Esophagus (tissue), 2 donors: ENCODE measurements around the gene MAN1A1. TPM values are rescaled to one million over a fixed set of nuclear protein-coding genes. Genes with fewer than 3 reads are reported as not detected.
A peak's percentile ranks its signal among the peaks of the same experiment; 100 is the strongest.
"Not testable (repeated sequence)": the region's sequence is repeated elsewhere in the genome, so short reads cannot be mapped to it uniquely, and the experiment has no call there.

ENCODE experiments used
- H3K27ac ChIP-seq, 2 donors: one replicate each; pipeline ENCODE4 v1.5.1; 2013; ENCODE audit warnings: low read depth in 2 of 2, mild to moderate bottlenecking in 2 of 2, inconsistent platforms in 1 of 2, low read length in 1 of 2, moderate library complexity in 1 of 2
- H3K27me3 ChIP-seq, 2 donors: one replicate each; pipeline ENCODE4 v1.6.1; 2013; ENCODE audit warnings: low read length in 2 of 2, control low read depth in 1 of 2, mild to moderate bottlenecking in 1 of 2; ENCODE audit not compliant: insufficient read depth in 2 of 2, control insufficient read depth in 1 of 2
- H3K36me3 ChIP-seq, 2 donors: one replicate each; pipeline ENCODE4 v1.6.1; 2013; ENCODE audit warnings: low read length in 1 of 2; ENCODE audit not compliant: control insufficient read depth in 2 of 2, insufficient read depth in 2 of 2
- H3K4me1 ChIP-seq, 2 donors: one replicate each; pipeline ENCODE4 v1.6.1; 2013; ENCODE audit warnings: low read length in 1 of 2; ENCODE audit not compliant: control insufficient read depth in 2 of 2, insufficient read depth in 2 of 2
- H3K4me3 ChIP-seq, 2 donors: one replicate each; pipeline ENCODE4 v1.5.1; 2013; ENCODE audit warnings: low read length in 2 of 2, mild to moderate bottlenecking in 2 of 2, low read depth in 1 of 2, moderate library complexity in 1 of 2
- H3K9me3 ChIP-seq, 2 donors: one replicate each; pipeline ENCODE4 v1.6.1; 2013; ENCODE audit warnings: mild to moderate bottlenecking in 2 of 2, low read depth in 1 of 2, low read length in 1 of 2, moderate library complexity in 1 of 2; ENCODE audit not compliant: control insufficient read depth in 2 of 2, insufficient read depth in 1 of 2
- WGBS, 2 donors: extraction: QIAGEN DNeasy Blood & Tissue Kit; methylation state at CpG; one replicate each; pipeline ENCODE4 v1.1.7; 2013; 5-methylcytosine and 5-hydroxymethylcytosine counted together
- polyA plus RNA-seq, 2 donors: library from polyadenylated mRNA; stranded (reverse); fragments of 200-250 nt; gene quantifications; one replicate each; pipeline ENCODE4 v1.2.3, GENCODE V29; 2013
- donor health status: healthy with polysubstance abuse.
- donor health status: Bipolar disorder and iron deficiency.

Gene MAN1A1
- 1 to 10 TPM; 2.0 to 5.3 TPM for polyA plus RNA-seq

GRCh38 chr6:119349361-119350201 lies at the start of gene MAN1A1:
MAN1A1 (minus strand) TSS chr6:119349761; CDS start chr6:119349065, 696 bp downstream.
- Histone ChIP-seq H3K4me1 (peaks cover 0 to 4% of the 10 kb centered on the region in 2 donors), H3K36me3 (no peaks in the 10 kb centered on the region), H3K4me3 (peak within 1 kb of the TSS; percentile 81 to 93), H3K9me3 (no peaks in the 10 kb centered on the region), H3K27me3 (no peaks in the 10 kb centered on the region), H3K27ac (peak within 1 kb of the TSS; percentile 87 to 92)
- WGBS, 2 donors: 1% methylated on average over 85 to 103 of the region's 103 CpGs

DNA sequence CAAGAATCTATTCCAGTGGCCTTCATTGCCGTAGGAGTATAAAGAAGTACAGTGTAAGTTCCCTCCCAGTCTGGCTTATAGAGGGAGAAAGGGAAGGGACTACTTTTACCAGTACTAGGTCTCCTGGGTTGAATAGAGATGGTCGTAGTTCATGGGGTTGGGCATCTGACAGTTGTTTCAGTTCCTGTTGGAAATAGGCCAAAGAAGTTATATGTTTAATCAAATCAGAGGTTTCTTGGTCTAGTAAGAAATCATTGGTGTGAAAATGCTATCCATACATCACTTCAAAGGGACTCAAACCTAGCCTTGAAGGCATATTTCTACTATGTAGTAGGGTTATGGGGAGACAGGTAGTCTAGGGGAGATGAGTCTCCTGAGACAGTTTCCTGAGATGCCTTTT lies 45.6 kb upstream of the MAN1A1 start:
- 80 to 87% methylated on average over 2 of the region's 2 CpGs for WGBS, 2 donors
- H3K9me3 ChIP-seq: no peaks in the 10 kb centered on the region

DNA sequence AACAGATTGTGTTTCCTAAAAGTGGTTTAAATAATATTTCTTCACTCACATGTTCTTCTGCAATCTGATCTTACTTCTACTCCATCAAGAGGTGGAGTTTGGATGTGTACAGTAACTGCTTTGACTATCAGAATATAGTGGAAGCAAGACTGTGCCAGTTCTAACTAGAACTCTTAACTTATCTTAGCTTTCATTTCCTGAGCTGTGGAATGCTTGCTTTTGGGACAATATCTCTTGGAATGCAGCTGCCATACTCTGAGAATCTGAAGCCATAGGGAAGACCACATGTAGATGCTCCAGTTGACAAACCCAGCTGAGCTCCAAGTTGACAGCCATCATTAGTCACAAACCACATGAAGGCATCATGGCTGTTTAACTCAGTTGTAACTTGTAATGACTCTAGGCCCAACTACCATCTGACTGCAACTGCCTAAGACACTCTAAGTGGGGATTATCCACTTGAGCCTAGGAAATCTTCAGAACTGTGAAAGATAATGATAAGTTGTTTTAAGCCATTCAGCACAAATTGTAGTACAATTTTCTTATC lies 40.8 kb upstream of the MAN1A1 start:
- Histone ChIP-seq H3K4me3 (no peak overlapping the region), H3K27me3 (no peaks in the 10 kb centered on the region), H3K36me3 (no peaks in the 10 kb centered on the region), H3K4me1 (no peaks in the 10 kb centered on the region), H3K9me3 (no peaks in the 10 kb centered on the region), H3K27ac (no peak overlapping the region)

More for the DNA sequence above, 45.6 kb upstream of the MAN1A1 start:
- Histone ChIP-seq H3K4me1 (no peaks in the 10 kb centered on the region), H3K4me3 (no peak overlapping the region), H3K27me3 (no peaks in the 10 kb centered on the region), H3K27ac (no peak overlapping the region), H3K36me3 (no peaks in the 10 kb centered on the region)

DNA sequence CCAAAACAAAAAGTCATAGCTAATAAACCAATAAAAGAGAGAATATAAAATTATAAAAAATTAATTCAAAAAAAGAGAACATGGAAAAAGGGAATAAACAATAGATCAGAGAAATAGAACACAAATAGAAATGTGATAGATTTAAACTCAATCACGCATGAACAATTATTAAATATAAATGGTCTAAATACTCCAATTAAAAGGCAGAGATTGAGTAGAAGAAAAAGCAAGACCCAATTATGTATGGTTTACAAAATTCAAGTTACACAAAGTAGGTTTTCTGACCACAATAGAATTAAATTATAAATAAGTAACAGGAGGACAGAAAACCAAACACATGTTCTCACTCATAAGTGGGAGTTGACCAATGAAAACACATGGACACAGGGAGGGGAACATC lies 36.4 kb upstream of the MAN1A1 start:
- no peak overlapping the region for H3K4me3 ChIP-seq
- WGBS, 2 donors: 95% methylated on average over 1 of the region's 1 CpG
- no peak overlapping the region for H3K27ac ChIP-seq
- H3K9me3 ChIP-seq: no peaks in the 10 kb centered on the region
- no peaks in the 10 kb centered on the region for H3K4me1 ChIP-seq
- no peaks in the 10 kb centered on the region for H3K36me3 ChIP-seq
- H3K27me3 ChIP-seq: no peaks in the 10 kb centered on the region

DNA sequence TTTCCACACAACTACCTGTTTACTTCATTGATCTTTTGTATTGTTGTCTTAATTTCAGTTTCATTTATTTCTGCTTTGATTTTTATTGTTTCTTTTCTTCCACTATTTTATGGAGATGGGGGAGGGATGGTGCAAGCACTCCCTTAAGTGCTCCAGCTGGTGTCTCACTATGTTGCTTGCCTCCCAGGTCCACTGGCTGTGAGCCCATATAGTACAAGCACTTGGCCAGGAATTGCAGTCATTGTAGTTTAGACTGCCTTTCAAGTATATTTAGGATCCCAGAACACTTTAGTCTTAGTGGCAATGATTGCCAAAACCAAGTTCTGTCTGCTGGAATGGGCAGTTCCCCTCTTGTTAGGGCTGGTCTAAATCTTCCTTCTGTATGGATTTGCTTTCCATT lies 34.9 kb upstream of the MAN1A1 start:
- H3K36me3 ChIP-seq: no peaks in the 10 kb centered on the region
- H3K27me3 ChIP-seq: no peaks in the 10 kb centered on the region
- no peak overlapping the region for H3K4me3 ChIP-seq
- H3K9me3 ChIP-seq: no peaks in the 10 kb centered on the region
- no peak overlapping the region for H3K27ac ChIP-seq
- H3K4me1 ChIP-seq: no peaks in the 10 kb centered on the region

DNA sequence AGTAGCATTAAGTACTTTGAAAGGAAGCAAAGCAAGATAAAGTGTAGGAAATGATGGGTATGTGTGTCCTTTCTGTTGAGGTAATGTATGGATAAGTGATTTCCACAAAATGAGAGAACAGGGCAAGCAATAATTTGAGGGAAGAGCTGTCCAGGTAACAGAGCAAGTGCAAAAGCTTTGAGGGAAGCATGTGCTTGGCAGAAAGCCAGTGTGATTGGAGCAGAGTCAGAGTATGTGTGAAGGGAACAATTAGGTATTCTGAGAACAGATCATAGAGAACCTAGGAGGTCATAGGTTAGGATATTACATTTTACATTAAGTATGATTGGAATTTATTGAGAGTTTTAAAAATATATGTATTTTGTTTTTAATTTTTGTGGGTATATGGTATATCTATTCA lies 30.2 kb upstream of the MAN1A1 start:
- H3K36me3 ChIP-seq: no peaks in the 10 kb centered on the region
- H3K9me3 ChIP-seq: no peaks in the 10 kb centered on the region
- no peak overlapping the region for H3K4me3 ChIP-seq
- no peaks in the 10 kb centered on the region for H3K27me3 ChIP-seq
- no peaks in the 10 kb centered on the region for H3K4me1 ChIP-seq
- H3K27ac ChIP-seq: no peak overlapping the region

DNA sequence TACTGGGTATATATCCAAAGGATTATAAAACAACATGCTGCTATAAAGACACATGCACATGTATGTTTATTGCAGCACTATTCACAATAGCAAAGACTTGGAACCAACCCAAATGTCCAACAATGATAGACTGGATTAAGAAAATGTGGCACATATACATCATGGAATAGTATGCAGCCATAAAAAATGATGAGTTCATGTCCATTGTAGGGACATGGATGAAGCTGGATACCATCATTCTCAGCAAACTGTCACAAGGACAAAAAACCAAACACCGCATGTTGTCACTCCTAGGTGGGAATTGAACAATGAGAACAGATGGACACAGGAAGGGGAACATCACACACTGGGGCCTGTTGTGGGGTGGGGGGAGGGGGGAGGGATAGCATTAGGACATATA lies 27.5 kb upstream of the MAN1A1 start:
- not testable (repeated sequence) for H3K27ac ChIP-seq, H3K4me1 ChIP-seq, H3K9me3 ChIP-seq, H3K27me3 ChIP-seq, H3K4me3 ChIP-seq, H3K36me3 ChIP-seq
- WGBS, 2 donors: 86 to 100% methylated on average over 1 of the region's 1 CpG

DNA sequence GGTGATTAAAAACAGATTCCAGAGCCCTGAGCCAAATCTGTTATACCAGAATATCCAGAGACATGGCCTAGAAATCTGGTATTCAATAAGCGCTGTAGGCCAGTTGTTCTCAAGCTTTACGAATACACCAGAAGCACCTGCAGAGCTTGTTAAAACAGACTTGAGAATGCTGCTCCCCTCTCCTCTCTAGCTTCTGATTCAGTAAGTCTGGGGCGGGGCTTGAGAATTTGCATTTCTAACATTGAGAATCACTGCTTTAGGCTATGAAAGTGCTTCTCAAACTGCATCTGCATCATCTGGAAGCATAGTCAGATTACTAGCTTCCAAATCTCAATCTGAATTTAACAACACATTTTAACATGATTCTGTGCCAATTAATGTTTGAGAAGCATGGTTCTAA lies 20.5 kb upstream of the MAN1A1 start:
- H3K36me3 ChIP-seq: no peaks in the 10 kb centered on the region
- no peak overlapping the region for H3K27ac ChIP-seq
- H3K9me3 ChIP-seq: no peaks in the 10 kb centered on the region
- no peaks in the 10 kb centered on the region for H3K4me1 ChIP-seq
- 93 to 99% methylated on average over 3 of the region's 3 CpGs for WGBS, 2 donors
- H3K4me3 ChIP-seq: no peak overlapping the region
- no peaks in the 10 kb centered on the region for H3K27me3 ChIP-seq

- Histone ChIP-seq H3K9me3 (no peaks in the 10 kb centered on the region), H3K4me1 (no peaks in the 10 kb centered on the region), H3K36me3 (no peaks in the 10 kb centered on the region), H3K4me3 (no peak overlapping the region), H3K27me3 (no peaks in the 10 kb centered on the region), H3K27ac (no peak overlapping the region)
- WGBS, 2 donors: 85 to 90% methylated on average over 6 of the region's 6 CpGs
These were observed 19.4 kb upstream of the MAN1A1 start for GRCh38 chr6:119368921-119369320.

DNA sequence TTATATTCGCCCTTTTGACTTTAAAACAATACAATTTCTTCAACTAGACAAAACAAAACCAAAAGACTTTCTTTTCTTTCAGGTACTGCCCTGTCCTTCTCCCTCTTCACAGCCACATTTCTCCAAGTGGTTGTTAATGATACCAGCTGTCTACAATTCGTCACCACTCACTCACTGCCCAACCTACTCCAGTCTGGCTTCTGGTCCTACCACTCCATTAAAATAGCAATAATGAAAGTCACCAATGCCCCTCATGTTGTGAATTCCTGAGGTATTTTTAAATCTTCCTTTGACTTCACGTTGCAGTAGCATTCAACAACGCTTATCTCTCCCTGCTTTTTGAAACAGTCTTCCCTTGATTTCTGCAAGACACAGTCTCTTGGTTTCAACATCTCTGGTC lies 11.6 kb upstream of the MAN1A1 start:
- 94 to 96% methylated on average over 4 of the region's 4 CpGs for WGBS, 2 donors

More for the DNA sequence above, 11.6 kb upstream of the MAN1A1 start:
- Histone ChIP-seq H3K36me3 (no peaks in the 10 kb centered on the region), H3K4me1 (no peaks in the 10 kb centered on the region), H3K9me3 (no peaks in the 10 kb centered on the region), H3K27ac (no peak overlapping the region), H3K4me3 (no peak overlapping the region), H3K27me3 (no peaks in the 10 kb centered on the region)
